Measurements from ENCODE around the gene NINJ2.

- TF ChIP-seq RFX5 (IDR thresholded peaks at IDR 0.05) (no peak), REST (IDR thresholded peaks at IDR 0.05) (no peak), JUNB (IDR thresholded peaks at IDR 0.05) (no peak), ELK1 (IDR thresholded peaks at IDR 0.05; ENCODE audit: low read depth, low read length) (no peak), NPAS2 (CRISPR knock-in tag; IDR thresholded peaks at IDR 0.05; ENCODE audit: borderline replicate concordance) (no peak), POLR2A (IDR thresholded peaks at IDR 0.05; ENCODE audit: low read length) (no peak), MAZ (IDR thresholded peaks at IDR 0.05; ENCODE audit: borderline replicate concordance, low read depth, low read length) (no peak)
- TF ChIP-seq, protein P1, sequence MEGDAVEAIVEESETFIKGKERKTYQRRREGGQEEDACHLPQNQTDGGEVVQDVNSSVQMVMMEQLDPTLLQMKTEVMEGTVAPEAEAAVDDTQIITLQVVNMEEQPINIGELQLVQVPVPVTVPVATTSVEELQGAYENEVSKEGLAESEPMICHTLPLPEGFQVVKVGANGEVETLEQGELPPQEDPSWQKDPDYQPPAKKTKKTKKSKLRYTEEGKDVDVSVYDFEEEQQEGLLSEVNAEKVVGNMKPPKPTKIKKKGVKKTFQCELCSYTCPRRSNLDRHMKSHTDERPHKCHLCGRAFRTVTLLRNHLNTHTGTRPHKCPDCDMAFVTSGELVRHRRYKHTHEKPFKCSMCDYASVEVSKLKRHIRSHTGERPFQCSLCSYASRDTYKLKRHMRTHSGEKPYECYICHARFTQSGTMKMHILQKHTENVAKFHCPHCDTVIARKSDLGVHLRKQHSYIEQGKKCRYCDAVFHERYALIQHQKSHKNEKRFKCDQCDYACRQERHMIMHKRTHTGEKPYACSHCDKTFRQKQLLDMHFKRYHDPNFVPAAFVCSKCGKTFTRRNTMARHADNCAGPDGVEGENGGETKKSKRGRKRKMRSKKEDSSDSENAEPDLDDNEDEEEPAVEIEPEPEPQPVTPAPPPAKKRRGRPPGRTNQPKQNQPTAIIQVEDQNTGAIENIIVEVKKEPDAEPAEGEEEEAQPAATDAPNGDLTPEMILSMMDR (IDR thresholded peaks at IDR 0.05): no peak
Measured at GRCh38 chr12:583251-583869, 79.9 kb downstream of the NINJ2 start.

Measured in A549 (cell line).